ENCODE data around the gene WDR37.
"Not testable (repeated sequence)": the region's sequence is repeated elsewhere in the genome, so short reads cannot be mapped to it uniquely, and the experiment has no call there.

WDR37 gene

DNA sequence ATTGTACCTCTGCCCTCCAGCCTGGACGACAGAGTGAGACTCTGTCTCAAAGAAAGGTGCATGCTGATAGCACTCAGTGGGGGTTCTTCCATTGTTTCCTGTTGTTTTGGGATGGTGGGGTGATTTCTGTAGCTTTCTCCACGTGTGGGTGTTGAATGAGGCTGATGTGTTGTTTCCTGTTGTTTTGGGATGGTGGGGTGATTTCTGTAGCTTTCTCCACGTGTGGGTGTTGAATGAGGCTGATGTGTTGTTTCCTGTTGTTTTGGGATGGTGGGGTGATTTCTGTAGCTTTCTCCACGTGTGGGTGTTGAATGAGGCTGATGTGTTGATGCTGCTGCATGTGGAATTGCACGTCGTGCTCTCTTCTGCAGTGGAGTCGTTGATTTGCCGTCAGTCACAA lies 46.2 kb upstream of the WDR37 start:
- H3K9me3 ChIP-seq (ENCODE audit: control insufficient read depth, insufficient read depth, low read depth, low read length); H3K4me1 ChIP-seq (ENCODE audit: control insufficient read depth, insufficient read depth, low read length); H3K27ac ChIP-seq (ENCODE audit: extremely low read depth, low read depth, low read length); POLR2A ChIA-PET; H3K4me3 ChIP-seq (ENCODE audit: low read depth, low read length): not testable (repeated sequence)
- TF ChIP-seq EGR2 (tag by site-specific recombination; IDR thresholded peaks at IDR 0.05; ENCODE audit: low read depth) (peak; percentile 69; the same call in 1 of the 2 replicates), ZFHX2 (tag by site-specific recombination; conservative IDR thresholded peaks at IDR 0.05) (peak; percentile 55)
- H3K36me3 ChIP-seq (ENCODE audit: control insufficient read depth in 2 of 2, insufficient read depth in 1 of 2, low read length in 2 of 2), result peaks cover 60 to 94% of the 10 kb centered on the region in 2 experiments
- CTCF ChIA-PET, result interaction anchor here (0.7 kb wide), 1 partner anchor 28 kb away, joined by 3 read pairs; no protein-coding TSS in a partner anchor

DNA sequence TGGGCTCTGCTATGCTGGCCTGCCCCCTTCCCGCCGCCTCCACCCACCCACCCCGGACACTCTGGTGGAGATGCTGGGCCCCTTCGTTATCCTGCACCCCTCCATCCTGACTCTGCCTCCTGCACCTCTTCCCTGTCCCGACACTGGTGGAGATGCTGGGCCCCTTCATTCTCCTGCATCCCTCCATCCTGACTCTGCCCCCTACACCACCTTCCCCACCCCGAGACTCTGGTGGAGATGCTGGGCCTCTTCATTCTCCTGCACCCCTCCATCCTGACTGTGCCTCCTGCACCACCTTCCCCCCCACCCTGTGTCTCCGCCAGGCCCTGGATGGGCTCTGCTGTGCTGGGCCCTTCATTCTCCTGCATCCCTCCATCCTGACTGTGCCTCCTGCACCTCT lies 45.5 kb upstream of the WDR37 start:
- no peaks in the 10 kb centered on the region for H3K4me1 ChIP-seq (ENCODE audit: control insufficient read depth, insufficient read depth, low read length)
- ChIA-PET CTCF (interaction anchor here (0.7 kb wide), 1 partner anchor 27 kb away, joined by 3 read pairs; no protein-coding TSS in a partner anchor), POLR2A (no interaction called here)
- no peaks in the 10 kb centered on the region for H3K9me3 ChIP-seq (ENCODE audit: control insufficient read depth, insufficient read depth, low read depth, low read length)
- no peak overlapping the region for H3K4me3 ChIP-seq (ENCODE audit: low read depth, low read length)
- no peak overlapping the region for H3K27ac ChIP-seq (ENCODE audit: extremely low read depth, low read depth, low read length)
- TF ChIP-seq TCF7L2 (IDR thresholded peaks at IDR 0.05; ENCODE audit: borderline replicate concordance, low read depth, low read length) (no peak), ZNF223 (tag by site-specific recombination; IDR thresholded peaks at IDR 0.05) (no peak), KLF16 (tag by site-specific recombination; IDR thresholded peaks at IDR 0.05) (no peak), ZNF416 (tag by site-specific recombination; IDR thresholded peaks at IDR 0.05) (no peak), ZNF114 (tag by site-specific recombination; IDR thresholded peaks at IDR 0.05) (no peak), ZNF621 (tag by site-specific recombination; IDR thresholded peaks at IDR 0.05) (no peak), ZNF175 (tag by site-specific recombination; IDR thresholded peaks at IDR 0.05) (no peak), ZSCAN16 (tag by site-specific recombination; IDR thresholded peaks at IDR 0.05) (no peak), MEIS1 (CRISPR knock-in tag; IDR thresholded peaks at IDR 0.05; ENCODE audit: borderline replicate concordance) (no peak), ZSCAN4 (tag by site-specific recombination; IDR thresholded peaks at IDR 0.05) (no peak), ZNF239 (tag by site-specific recombination; IDR thresholded peaks at IDR 0.05) (no peak)
- TF ChIP-seq, protein P1, sequence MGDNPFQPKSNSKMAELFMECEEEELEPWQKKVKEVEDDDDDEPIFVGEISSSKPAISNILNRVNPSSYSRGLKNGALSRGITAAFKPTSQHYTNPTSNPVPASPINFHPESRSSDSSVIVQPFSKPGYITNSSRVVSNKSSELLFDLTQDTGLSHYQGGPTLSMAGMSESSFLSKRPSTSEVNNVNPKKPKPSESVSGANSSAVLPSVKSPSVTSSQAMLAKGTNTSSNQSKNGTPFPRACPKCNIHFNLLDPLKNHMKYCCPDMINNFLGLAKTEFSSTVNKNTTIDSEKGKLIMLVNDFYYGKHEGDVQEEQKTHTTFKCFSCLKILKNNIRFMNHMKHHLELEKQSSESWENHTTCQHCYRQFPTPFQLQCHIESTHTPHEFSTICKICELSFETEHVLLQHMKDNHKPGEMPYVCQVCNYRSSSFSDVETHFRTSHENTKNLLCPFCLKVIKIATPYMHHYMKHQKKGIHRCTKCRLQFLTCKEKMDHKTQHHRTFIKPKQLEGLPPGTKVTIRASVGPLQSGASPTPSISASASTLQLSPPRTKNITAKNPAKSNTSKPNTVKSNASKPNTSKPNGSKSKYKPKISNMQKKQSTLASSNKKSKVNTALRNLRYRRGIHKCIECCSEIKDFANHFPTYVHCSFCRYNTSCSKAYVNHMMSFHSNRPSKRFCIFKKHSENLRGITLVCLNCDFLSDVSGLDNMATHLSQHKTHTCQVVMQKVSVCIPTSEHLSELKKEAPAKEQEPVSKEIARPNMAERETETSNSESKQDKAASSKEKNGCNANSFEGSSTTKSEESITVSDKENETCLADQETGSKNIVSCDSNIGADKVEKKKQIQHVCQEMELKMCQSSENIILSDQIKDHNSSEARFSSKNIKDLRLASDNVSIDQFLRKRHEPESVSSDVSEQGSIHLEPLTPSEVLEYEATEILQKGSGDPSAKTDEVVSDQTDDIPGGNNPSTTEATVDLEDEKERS (tag by site-specific recombination; IDR thresholded peaks at IDR 0.05), result no peak
- TF ChIP-seq, protein P2, sequence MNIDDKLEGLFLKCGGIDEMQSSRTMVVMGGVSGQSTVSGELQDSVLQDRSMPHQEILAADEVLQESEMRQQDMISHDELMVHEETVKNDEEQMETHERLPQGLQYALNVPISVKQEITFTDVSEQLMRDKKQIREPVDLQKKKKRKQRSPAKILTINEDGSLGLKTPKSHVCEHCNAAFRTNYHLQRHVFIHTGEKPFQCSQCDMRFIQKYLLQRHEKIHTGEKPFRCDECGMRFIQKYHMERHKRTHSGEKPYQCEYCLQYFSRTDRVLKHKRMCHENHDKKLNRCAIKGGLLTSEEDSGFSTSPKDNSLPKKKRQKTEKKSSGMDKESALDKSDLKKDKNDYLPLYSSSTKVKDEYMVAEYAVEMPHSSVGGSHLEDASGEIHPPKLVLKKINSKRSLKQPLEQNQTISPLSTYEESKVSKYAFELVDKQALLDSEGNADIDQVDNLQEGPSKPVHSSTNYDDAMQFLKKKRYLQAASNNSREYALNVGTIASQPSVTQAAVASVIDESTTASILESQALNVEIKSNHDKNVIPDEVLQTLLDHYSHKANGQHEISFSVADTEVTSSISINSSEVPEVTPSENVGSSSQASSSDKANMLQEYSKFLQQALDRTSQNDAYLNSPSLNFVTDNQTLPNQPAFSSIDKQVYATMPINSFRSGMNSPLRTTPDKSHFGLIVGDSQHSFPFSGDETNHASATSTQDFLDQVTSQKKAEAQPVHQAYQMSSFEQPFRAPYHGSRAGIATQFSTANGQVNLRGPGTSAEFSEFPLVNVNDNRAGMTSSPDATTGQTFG (tag by site-specific recombination; IDR thresholded peaks at IDR 0.05; ENCODE audit: borderline replicate concordance), result no peak
- peaks cover 54 to 92% of the 10 kb centered on the region in 2 experiments for H3K36me3 ChIP-seq (ENCODE audit: control insufficient read depth in 2 of 2, insufficient read depth in 1 of 2, low read length in 2 of 2)

GRCh38 chr10:1011696-1012095 lies 44.5 kb upstream of the WDR37 start:
- ChIA-PET CTCF (no interaction called here), POLR2A (no interaction called here)
- H3K36me3 ChIP-seq (ENCODE audit: control insufficient read depth in 2 of 2, insufficient read depth in 1 of 2, low read length in 2 of 2), result peaks cover 46 to 92% of the 10 kb centered on the region in 2 experiments
- TF ChIP-seq ZNF777 (tag by site-specific recombination; IDR thresholded peaks at IDR 0.05; ENCODE audit: borderline replicate concordance) (no peak), ZNF211 (tag by site-specific recombination; IDR thresholded peaks at IDR 0.05; ENCODE audit: low read depth) (no peak), ZNF121 (tag by site-specific recombination; IDR thresholded peaks at IDR 0.05) (no peak), ZNF830 (tag by site-specific recombination; IDR thresholded peaks at IDR 0.05; ENCODE audit: low read depth) (no peak), ZNF157 (tag by site-specific recombination; IDR thresholded peaks at IDR 0.05) (no peak)
- TF ChIP-seq, protein P3, sequence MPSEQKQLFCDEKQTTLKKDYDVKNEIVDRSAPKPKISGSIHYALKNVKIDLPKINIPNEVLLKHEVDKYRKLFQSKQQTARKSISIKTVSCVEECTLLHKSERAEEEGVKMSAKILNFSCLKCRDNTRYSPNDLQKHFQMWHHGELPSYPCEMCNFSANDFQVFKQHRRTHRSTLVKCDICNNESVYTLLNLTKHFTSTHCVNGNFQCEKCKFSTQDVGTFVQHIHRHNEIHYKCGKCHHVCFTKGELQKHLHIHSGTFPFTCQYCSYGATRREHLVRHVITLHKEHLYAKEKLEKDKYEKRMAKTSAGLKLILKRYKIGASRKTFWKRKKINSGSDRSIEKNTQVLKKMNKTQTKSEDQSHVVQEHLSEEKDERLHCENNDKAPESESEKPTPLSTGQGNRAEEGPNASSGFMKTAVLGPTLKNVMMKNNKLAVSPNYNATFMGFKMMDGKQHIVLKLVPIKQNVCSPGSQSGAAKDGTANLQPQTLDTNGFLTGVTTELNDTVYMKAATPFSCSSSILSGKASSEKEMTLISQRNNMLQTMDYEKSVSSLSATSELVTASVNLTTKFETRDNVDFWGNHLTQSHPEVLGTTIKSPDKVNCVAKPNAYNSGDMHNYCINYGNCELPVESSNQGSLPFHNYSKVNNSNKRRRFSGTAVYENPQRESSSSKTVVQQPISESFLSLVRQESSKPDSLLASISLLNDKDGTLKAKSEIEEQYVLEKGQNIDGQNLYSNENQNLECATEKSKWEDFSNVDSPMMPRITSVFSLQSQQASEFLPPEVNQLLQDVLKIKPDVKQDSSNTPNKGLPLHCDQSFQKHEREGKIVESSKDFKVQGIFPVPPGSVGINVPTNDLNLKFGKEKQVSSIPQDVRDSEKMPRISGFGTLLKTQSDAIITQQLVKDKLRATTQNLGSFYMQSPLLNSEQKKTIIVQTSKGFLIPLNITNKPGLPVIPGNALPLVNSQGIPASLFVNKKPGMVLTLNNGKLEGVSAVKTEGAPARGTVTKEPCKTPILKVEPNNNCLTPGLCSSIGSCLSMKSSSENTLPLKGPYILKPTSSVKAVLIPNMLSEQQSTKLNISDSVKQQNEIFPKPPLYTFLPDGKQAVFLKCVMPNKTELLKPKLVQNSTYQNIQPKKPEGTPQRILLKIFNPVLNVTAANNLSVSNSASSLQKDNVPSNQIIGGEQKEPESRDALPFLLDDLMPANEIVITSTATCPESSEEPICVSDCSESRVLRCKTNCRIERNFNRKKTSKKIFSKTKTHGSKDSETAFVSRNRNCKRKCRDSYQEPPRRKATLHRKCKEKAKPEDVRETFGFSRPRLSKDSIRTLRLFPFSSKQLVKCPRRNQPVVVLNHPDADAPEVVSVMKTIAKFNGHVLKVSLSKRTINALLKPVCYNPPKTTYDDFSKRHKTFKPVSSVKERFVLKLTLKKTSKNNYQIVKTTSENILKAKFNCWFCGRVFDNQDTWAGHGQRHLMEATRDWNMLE (tag by site-specific recombination; conservative IDR thresholded peaks at IDR 0.05; ENCODE audit: low read depth), result no peak

More at GRCh38 chr10:1011696-1012095, 44.5 kb upstream of the WDR37 start:
- no peak overlapping the region for H3K4me3 ChIP-seq (ENCODE audit: low read depth, low read length)
- H3K27ac ChIP-seq (ENCODE audit: extremely low read depth, low read depth, low read length), result no peak overlapping the region
- H3K4me1 ChIP-seq (ENCODE audit: control insufficient read depth, insufficient read depth, low read length), result no peaks in the 10 kb centered on the region
- no peaks in the 10 kb centered on the region for H3K9me3 ChIP-seq (ENCODE audit: control insufficient read depth, insufficient read depth, low read depth, low read length)

Measured in HEK293 (cell line).